Measurements from ENCODE around the gene MIPEP.

Gene MIPEP

GRCh38 chr13:23709536-23709935 lies 179.7 kb downstream of the MIPEP start (continued):
- TF ChIP-seq, protein P1, sequence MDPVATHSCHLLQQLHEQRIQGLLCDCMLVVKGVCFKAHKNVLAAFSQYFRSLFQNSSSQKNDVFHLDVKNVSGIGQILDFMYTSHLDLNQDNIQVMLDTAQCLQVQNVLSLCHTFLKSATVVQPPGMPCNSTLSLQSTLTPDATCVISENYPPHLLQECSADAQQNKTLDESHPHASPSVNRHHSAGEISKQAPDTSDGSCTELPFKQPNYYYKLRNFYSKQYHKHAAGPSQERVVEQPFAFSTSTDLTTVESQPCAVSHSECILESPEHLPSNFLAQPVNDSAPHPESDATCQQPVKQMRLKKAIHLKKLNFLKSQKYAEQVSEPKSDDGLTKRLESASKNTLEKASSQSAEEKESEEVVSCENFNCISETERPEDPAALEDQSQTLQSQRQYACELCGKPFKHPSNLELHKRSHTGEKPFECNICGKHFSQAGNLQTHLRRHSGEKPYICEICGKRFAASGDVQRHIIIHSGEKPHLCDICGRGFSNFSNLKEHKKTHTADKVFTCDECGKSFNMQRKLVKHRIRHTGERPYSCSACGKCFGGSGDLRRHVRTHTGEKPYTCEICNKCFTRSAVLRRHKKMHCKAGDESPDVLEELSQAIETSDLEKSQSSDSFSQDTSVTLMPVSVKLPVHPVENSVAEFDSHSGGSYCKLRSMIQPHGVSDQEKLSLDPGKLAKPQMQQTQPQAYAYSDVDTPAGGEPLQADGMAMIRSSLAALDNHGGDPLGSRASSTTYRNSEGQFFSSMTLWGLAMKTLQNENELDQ (tag by site-specific recombination; IDR thresholded peaks at IDR 0.05; ENCODE audit: low read depth): no peak
- peak; percentile 64 for TF ChIP-seq ZNF585B (tag by site-specific recombination; IDR thresholded peaks at IDR 0.05)
- TF ChIP-seq ZNF654 (tag by site-specific recombination; IDR thresholded peaks at IDR 0.05; ENCODE audit: low read depth): 0 out of 2 replicates have a peak, but pooled peaks have one; percentile 6
- TF ChIP-seq FEZF1 (tag by site-specific recombination; IDR thresholded peaks at IDR 0.05): no peak
- TF ChIP-seq YY1 (tag by site-specific recombination; IDR thresholded peaks at IDR 0.05): no peak
- TF ChIP-seq ZBTB17 (tag by site-specific recombination; IDR thresholded peaks at IDR 0.05): no peak

DNA sequence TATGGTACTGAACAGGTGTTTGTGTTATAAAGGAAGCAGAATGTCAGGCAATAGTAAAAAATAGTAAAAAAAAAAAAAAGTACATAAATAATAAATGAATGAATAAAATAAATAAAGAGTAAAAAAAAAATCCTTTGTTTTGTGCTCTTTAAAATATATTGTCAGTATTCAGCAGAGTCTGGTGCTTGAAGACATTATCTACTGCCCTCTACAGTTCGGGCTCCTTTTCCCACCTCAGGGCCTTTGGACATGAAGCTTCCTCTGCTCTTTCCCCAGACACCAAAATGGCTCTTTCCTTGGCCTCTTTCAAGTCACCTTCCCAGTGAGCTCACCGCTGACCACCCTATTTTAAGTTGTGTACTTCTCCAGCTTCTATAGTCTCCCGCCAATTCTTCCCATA lies 181.5 kb downstream of the MIPEP start:
- TF ChIP-seq ZNF654 (tag by site-specific recombination; IDR thresholded peaks at IDR 0.05; ENCODE audit: low read depth) (peak; percentile 20; the same call in 1 of the 2 replicates), SCRT2 (tag by site-specific recombination; IDR thresholded peaks at IDR 0.05) (no peak), GLIS2 (tag by site-specific recombination; IDR thresholded peaks at IDR 0.05) (no peak), ZFP37 (tag by site-specific recombination; IDR thresholded peaks at IDR 0.05) (no peak), SALL2 (tag by site-specific recombination; IDR thresholded peaks at IDR 0.05; ENCODE audit: borderline replicate concordance) (no peak), ZFP41 (tag by site-specific recombination; IDR thresholded peaks at IDR 0.05; ENCODE audit: borderline replicate concordance) (no peak), ZNF266 (tag by site-specific recombination; IDR thresholded peaks at IDR 0.05; ENCODE audit: low read depth) (no peak), BCL11A (tag by site-specific recombination; IDR thresholded peaks at IDR 0.05; ENCODE audit: low read depth) (no peak), ZNF138 (tag by site-specific recombination; IDR thresholded peaks at IDR 0.05; ENCODE audit: borderline replicate concordance) (no peak), ZBTB48 (tag by site-specific recombination; IDR thresholded peaks at IDR 0.05) (no peak), ZNF223 (tag by site-specific recombination; IDR thresholded peaks at IDR 0.05) (no peak), GFI1B (tag by site-specific recombination; IDR thresholded peaks at IDR 0.05) (no peak), ZNF623 (tag by site-specific recombination; IDR thresholded peaks at IDR 0.05) (peak; percentile 56)
- TF ChIP-seq, protein P2, sequence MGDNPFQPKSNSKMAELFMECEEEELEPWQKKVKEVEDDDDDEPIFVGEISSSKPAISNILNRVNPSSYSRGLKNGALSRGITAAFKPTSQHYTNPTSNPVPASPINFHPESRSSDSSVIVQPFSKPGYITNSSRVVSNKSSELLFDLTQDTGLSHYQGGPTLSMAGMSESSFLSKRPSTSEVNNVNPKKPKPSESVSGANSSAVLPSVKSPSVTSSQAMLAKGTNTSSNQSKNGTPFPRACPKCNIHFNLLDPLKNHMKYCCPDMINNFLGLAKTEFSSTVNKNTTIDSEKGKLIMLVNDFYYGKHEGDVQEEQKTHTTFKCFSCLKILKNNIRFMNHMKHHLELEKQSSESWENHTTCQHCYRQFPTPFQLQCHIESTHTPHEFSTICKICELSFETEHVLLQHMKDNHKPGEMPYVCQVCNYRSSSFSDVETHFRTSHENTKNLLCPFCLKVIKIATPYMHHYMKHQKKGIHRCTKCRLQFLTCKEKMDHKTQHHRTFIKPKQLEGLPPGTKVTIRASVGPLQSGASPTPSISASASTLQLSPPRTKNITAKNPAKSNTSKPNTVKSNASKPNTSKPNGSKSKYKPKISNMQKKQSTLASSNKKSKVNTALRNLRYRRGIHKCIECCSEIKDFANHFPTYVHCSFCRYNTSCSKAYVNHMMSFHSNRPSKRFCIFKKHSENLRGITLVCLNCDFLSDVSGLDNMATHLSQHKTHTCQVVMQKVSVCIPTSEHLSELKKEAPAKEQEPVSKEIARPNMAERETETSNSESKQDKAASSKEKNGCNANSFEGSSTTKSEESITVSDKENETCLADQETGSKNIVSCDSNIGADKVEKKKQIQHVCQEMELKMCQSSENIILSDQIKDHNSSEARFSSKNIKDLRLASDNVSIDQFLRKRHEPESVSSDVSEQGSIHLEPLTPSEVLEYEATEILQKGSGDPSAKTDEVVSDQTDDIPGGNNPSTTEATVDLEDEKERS (tag by site-specific recombination; IDR thresholded peaks at IDR 0.05): no peak
- CTCF ChIA-PET: interaction anchor here (0.6 to 1.5 kb wide), 7 partner anchors 11 to 347 kb away, joined by 3 to 7 read pairs (median 6); no protein-coding TSS in a partner anchor
- POLR2A ChIA-PET: no interaction called here
- Histone ChIP-seq H3K27ac (ENCODE audit: extremely low read depth, low read depth, low read length) (no peak overlapping the region), H3K4me1 (ENCODE audit: control insufficient read depth, insufficient read depth, low read length) (no peaks in the 10 kb centered on the region), H3K4me3 (ENCODE audit: low read depth, low read length) (no peak overlapping the region), H3K36me3 (ENCODE audit: control insufficient read depth in 2 of 2, insufficient read depth in 1 of 2, low read length in 2 of 2) (no peaks in the 10 kb centered on the region), H3K9me3 (ENCODE audit: control insufficient read depth, insufficient read depth, low read depth, low read length) (no peaks in the 10 kb centered on the region)

DNA sequence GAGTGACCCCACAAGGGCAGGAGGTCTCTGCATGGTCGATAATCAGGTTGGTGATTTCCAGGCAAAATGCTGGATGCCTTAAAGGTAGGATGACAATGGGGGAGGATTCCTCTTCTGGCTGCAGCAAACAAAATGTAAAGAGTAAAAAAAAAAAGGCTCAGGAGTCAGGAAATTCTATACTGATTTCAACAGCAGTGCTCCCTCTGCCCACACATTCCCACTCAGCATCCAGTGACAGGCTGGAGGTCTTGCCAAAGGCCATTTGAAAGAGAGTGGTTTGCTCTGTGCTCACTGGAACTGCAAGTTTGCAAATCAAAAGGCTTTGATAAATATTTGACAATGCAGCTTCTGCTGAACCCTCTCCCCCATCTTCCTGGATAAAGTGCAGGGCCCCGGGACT lies 183.6 kb downstream of the MIPEP start:
- CTCF ChIA-PET: no interaction called here
- POLR2A ChIA-PET: no interaction called here
- Histone ChIP-seq H3K9me3 (ENCODE audit: control insufficient read depth, insufficient read depth, low read depth, low read length) (no peaks in the 10 kb centered on the region), H3K36me3 (ENCODE audit: control insufficient read depth in 2 of 2, insufficient read depth in 1 of 2, low read length in 2 of 2) (no peaks in the 10 kb centered on the region), H3K4me1 (ENCODE audit: control insufficient read depth, insufficient read depth, low read length) (no peaks in the 10 kb centered on the region), H3K4me3 (ENCODE audit: low read depth, low read length) (no peak overlapping the region), H3K27ac (ENCODE audit: extremely low read depth, low read depth, low read length) (no peak overlapping the region)
- TF ChIP-seq ZFHX2 (tag by site-specific recombination; conservative IDR thresholded peaks at IDR 0.05) (0 out of 2 replicates have a peak, but pooled peaks have one; percentile 23), ZNF433 (tag by site-specific recombination; IDR thresholded peaks at IDR 0.05; ENCODE audit: low read depth) (no peak)

All from HEK293 (cell line).